H1 (cell line): Measurements from ENCODE around the gene TTC34. TPM values are rescaled to one million over a fixed set of nuclear protein-coding genes. Genes with fewer than 3 reads are reported as not detected.

Experiments
- CTCF ChIA-PET: fragments of 300-600 bp; sonication (Branson Sonifier 250); formaldehyde crosslinking; loops from one replicate; lab custom pipeline; 2021; ENCODE audit not compliant: partially characterized antibody; lab: Charles Lee
- POLR2A ChIA-PET: fragments of 300-600 bp; sonication (Branson Sonifier 250); formaldehyde crosslinking; loops from one replicate; lab custom pipeline; 2021; ENCODE audit warnings: inconsistent platforms; ENCODE audit not compliant: partially characterized antibody; lab: Charles Lee
- DNase-seq, 2 experiments: peaks; one replicate each; pipeline versions ENCODE4 v3.0.0 to v3.0.0-alpha.2; 2010 to 2022; ENCODE audit warnings: low spot score in 2 of 2, low read depth in 1 of 2, mixed read lengths in 1 of 2
- FAIRE-seq: peaks from 2 replicates; lab custom pipeline; 2011; peaks lifted over from hg19 to GRCh38; lab: Jason Lieb, UNC
- H2AFZ ChIP-seq: 2 replicates; pipeline ENCODE4 v1.8.1; 2012; ENCODE audit warnings: low read length, inconsistent platforms
- H2AK5ac ChIP-seq: 2 replicates; pipeline ENCODE4 v1.6.1; 2013; ENCODE audit warnings: low read depth, low read length
- H2BK120ac ChIP-seq: replicated peaks from 2 replicates; pipeline ENCODE3; 2013; ENCODE audit warnings: low read depth, low read length, inconsistent platforms
- H2BK12ac ChIP-seq: 2 replicates; pipeline ENCODE4 v1.6.1; 2013; ENCODE audit warnings: low read depth, low read length
- H2BK15ac ChIP-seq: 2 replicates; pipeline ENCODE4 v1.6.1; 2013; ENCODE audit warnings: low read length
- H2BK20ac ChIP-seq: 2 replicates; pipeline ENCODE4 v1.6.1; 2013; ENCODE audit warnings: low read length
- H2BK5ac ChIP-seq: 2 replicates; pipeline ENCODE4 v1.6.1; 2013; ENCODE audit warnings: low read depth, low read length
- H3K14ac ChIP-seq: 2 replicates; pipeline ENCODE4 v1.6.1; 2013; ENCODE audit warnings: inconsistent platforms; ENCODE audit not compliant: insufficient read length
- H3K18ac ChIP-seq: 2 replicates; pipeline ENCODE4 v1.6.1; 2013; ENCODE audit warnings: low read length; ENCODE audit errors: extremely low read depth
- H3K23ac ChIP-seq: 2 replicates; pipeline ENCODE4 v1.6.1; 2013; ENCODE audit warnings: inconsistent platforms; ENCODE audit not compliant: insufficient read length
- H3K23me2 ChIP-seq: 2 replicates; pipeline ENCODE4 v1.6.1; 2013; ENCODE audit warnings: low read depth, low read length
- H3K27ac ChIP-seq: 2 replicates; pipeline ENCODE4 v1.6.1; 2011; ENCODE audit warnings: low read depth, low read length, inconsistent platforms
- H3K27me3 ChIP-seq, 4 experiments: replicated peaks in 1 of 4; 1 replicate in 1 of 4; 2 replicates in 3 of 4; pipeline versions ENCODE4 v1.6.1 to v1.8.1; 2011 to 2013; ENCODE audit warnings: low read length in 3 of 4, mild to moderate bottlenecking in 3 of 4, inconsistent platforms in 2 of 4, mixed read lengths in 2 of 4, moderate library complexity in 1 of 4; ENCODE audit not compliant: control insufficient read depth in 3 of 4, insufficient read depth in 3 of 4; ENCODE audit errors: extremely low read depth in 1 of 4
- H3K36me3 ChIP-seq, 4 experiments: 2 replicates each; pipeline versions ENCODE4 v1.6.1 to v1.8.1; 2011 to 2013; ENCODE audit warnings: mild to moderate bottlenecking in 4 of 4, low read length in 3 of 4, moderate library complexity in 2 of 4, control low read depth in 1 of 4, inconsistent platforms in 1 of 4; ENCODE audit not compliant: insufficient read depth in 4 of 4, control insufficient read depth in 2 of 4
- H3K4ac ChIP-seq: replicated peaks from 2 replicates; pipeline ENCODE3; 2013; ENCODE audit warnings: low read length, low read depth, mixed read lengths, inconsistent platforms; ENCODE audit not compliant: insufficient read length
- H3K4me1 ChIP-seq, 4 experiments: replicated peaks in 1 of 4; 1 replicate in 1 of 4; 2 replicates in 3 of 4; pipeline versions ENCODE4 v1.6.1 to v1.8.1; 2011 to 2013; ENCODE audit warnings: low read length in 3 of 4, inconsistent platforms in 2 of 4, mixed read lengths in 1 of 4; ENCODE audit not compliant: insufficient read depth in 4 of 4, control insufficient read depth in 3 of 4
- H3K4me2 ChIP-seq, 2 experiments: 2 replicates each; pipeline versions ENCODE4 v1.6.1 to v1.8.1; 2011 to 2013; ENCODE audit warnings: low read depth in 2 of 2, low read length in 2 of 2, control low read depth in 1 of 2, inconsistent platforms in 1 of 2, mild to moderate bottlenecking in 1 of 2; ENCODE audit not compliant: insufficient read depth in 1 of 2
- H3K4me3 ChIP-seq, 4 experiments: fragments of 200-600, 300-600 bp in 1 of 4; sonication (generic), shearing (Covaris generic), sonication (Bioruptor Twin) in 1 of 4; 2 replicates each; pipeline versions ENCODE4 v1.5.1 to v1.8.1; 2011 to 2016; ENCODE audit warnings: low read length in 4 of 4, low read depth in 3 of 4, control low read depth in 2 of 4, inconsistent platforms in 2 of 4, mild to moderate bottlenecking in 2 of 4, mixed read lengths in 1 of 4, moderate library complexity in 1 of 4; ENCODE audit not compliant: insufficient read depth in 2 of 4; ENCODE audit errors: extremely low read depth in 1 of 4
- H3K56ac ChIP-seq: replicated peaks from 2 replicates; pipeline ENCODE3; 2013; ENCODE audit warnings: low read depth, mild to moderate bottlenecking, mixed read lengths, low read length, inconsistent platforms; ENCODE audit not compliant: insufficient read length
- H3K79me1 ChIP-seq: 2 replicates; pipeline ENCODE4 v1.6.1; 2013; ENCODE audit warnings: low read depth, low read length, control low read depth
- H3K79me2 ChIP-seq, 2 experiments: 2 replicates each; pipeline versions ENCODE4 v1.6.1 to v1.8.1; 2012 to 2013; ENCODE audit warnings: low read length in 2 of 2, mild to moderate bottlenecking in 2 of 2, inconsistent platforms in 1 of 2; ENCODE audit not compliant: insufficient read depth in 2 of 2, control insufficient read depth in 1 of 2
- H3K9ac ChIP-seq, 4 experiments: replicated peaks in 1 of 4; 1 replicate in 1 of 4; 2 replicates in 3 of 4; pipeline versions ENCODE4 v1.6.1 to v1.8.1; 2011 to 2013; ENCODE audit warnings: low read depth in 3 of 4, low read length in 3 of 4, control low read depth in 2 of 4, mild to moderate bottlenecking in 2 of 4, moderate library complexity in 2 of 4, inconsistent platforms in 1 of 4; ENCODE audit errors: extremely low read depth in 1 of 4
- H3K9me3 ChIP-seq, 2 experiments: 2 replicates each; pipeline versions ENCODE4 v1.6.1 to v1.8.1; 2012 to 2013; ENCODE audit warnings: mild to moderate bottlenecking in 2 of 2, moderate library complexity in 2 of 2, control low read depth in 1 of 2, inconsistent platforms in 1 of 2, low read depth in 1 of 2, low read length in 1 of 2, mixed read lengths in 1 of 2; ENCODE audit not compliant: insufficient read depth in 2 of 2
- H4K20me1 ChIP-seq, 2 experiments: replicated peaks in 1 of 2; 2 replicates each; pipeline versions ENCODE3 to v1.8.1; 2011 to 2013; ENCODE audit warnings: inconsistent platforms in 2 of 2, low read length in 2 of 2, mild to moderate bottlenecking in 1 of 2; ENCODE audit not compliant: insufficient read depth in 2 of 2, control insufficient read depth in 1 of 2
- H4K5ac ChIP-seq: 2 replicates; pipeline ENCODE4 v1.6.1; 2013; ENCODE audit warnings: low read length, low read depth, mixed read lengths, inconsistent platforms; ENCODE audit not compliant: insufficient read length
- H4K8ac ChIP-seq: 2 replicates; pipeline ENCODE4 v1.8.0; 2013; ENCODE audit warnings: mild to moderate bottlenecking, moderate library complexity, low read length, inconsistent platforms; ENCODE audit not compliant: insufficient read depth; ENCODE audit errors: extremely low read depth
- H4K91ac ChIP-seq: replicated peaks from 2 replicates; pipeline ENCODE3; 2013; ENCODE audit warnings: low read length, mixed read lengths, inconsistent platforms; ENCODE audit not compliant: insufficient read length
- CHD1 ChIP-seq: IDR thresholded peaks from 2 replicates; pipeline ENCODE4 v1.6.1; 2012; ENCODE audit warnings: low read depth, low read length, improper control_type of control experiment
- GTF2F1 ChIP-seq: IDR thresholded peaks from 2 replicates; pipeline ENCODE4 v1.6.1; 2012; ENCODE audit warnings: low read depth, low read length, improper control_type of control experiment, borderline replicate concordance
- HDAC6 ChIP-seq: IDR thresholded peaks from one replicate; pipeline ENCODE4 v1.7.1; 2012; ENCODE audit warnings: low read depth, mild to moderate bottlenecking, inconsistent platforms, low read length, moderate library complexity
- SIRT6 ChIP-seq: IDR thresholded peaks from one replicate; pipeline ENCODE4 v1.7.1; 2012; ENCODE audit warnings: low read length, inconsistent platforms
- SP2 ChIP-seq: IDR thresholded peaks from 2 replicates; pipeline ENCODE4 v1.6.1; 2012; ENCODE audit warnings: mild to moderate bottlenecking, low read length, inconsistent platforms
- SUZ12 ChIP-seq: fragments of 200-600 bp; sonication (generic); IDR thresholded peaks from 2 replicates; pipeline ENCODE4 v1.6.1; 2012; ENCODE audit warnings: mild to moderate bottlenecking, inconsistent platforms, low read length, moderate library complexity, mixed read lengths
- TAF1 ChIP-seq: IDR thresholded peaks from 2 replicates; pipeline ENCODE4 v1.6.1; 2011; ENCODE audit warnings: mild to moderate bottlenecking, low read depth, low read length
- TAF7 ChIP-seq: optimal IDR thresholded peaks from 2 replicates; pipeline ENCODE3; 2011; ENCODE audit warnings: low read depth, mild to moderate bottlenecking, inconsistent platforms, low read length, moderate library complexity, borderline replicate concordance
- WGBS, 2 experiments: shearing (Covaris generic) in 1 of 2; methylation state at CpG; one replicate each; pipeline versions ENCODE4 v1.1.6 to v1.1.7; 2013 to 2015; ENCODE audit warnings: low lambda C conversion rate in 2 of 2, mixed read lengths in 2 of 2, inconsistent platforms in 1 of 2, low coverage in 1 of 2, missing lambda C conversion rate in 1 of 2; ENCODE audit not compliant: insufficient replicate concordance in 2 of 2, insufficient coverage in 1 of 2, insufficient read length in 1 of 2; ENCODE audit errors: extremely low coverage in 1 of 2, missing lambda C conversion rate in 1 of 2; 5-methylcytosine and 5-hydroxymethylcytosine counted together
- polyA plus RNA-seq, 7 experiments: library from polyadenylated mRNA; depleted of rRNA in 3 of 7; stranded (reverse) in 5 of 7; unstranded in 2 of 7; fragments of >200 nt in 5 of 7; fragments of 200-250 nt in 2 of 7; gene quantifications; 1 replicate in 5 of 7; 2 replicates in 1 of 7; 4 replicates in 1 of 7; pipeline versions ENCODE4 v1.2.1 to v1.2.3, GENCODE V29; 2011 to 2013; ENCODE audit warnings: missing spikeins in 2 of 7, mixed read lengths in 2 of 7
- total RNA-seq: library from RNA; stranded (reverse); fragmentation: NEBNext Ultra II Directional; extraction: Animal tissue kit (Norgen Biotek cat#: 25700); gene quantifications from 2 replicates; pipeline ENCODE4 v1.2.1, GENCODE V29; 2021
- TF ChIP-seq, protein P1 (sequence below): IDR thresholded peaks from 2 replicates; pipeline ENCODE4 v1.6.1; 2012; ENCODE audit warnings: low read length, inconsistent platforms

Gene TTC34
- total and polyA plus RNA-seq, 2 of the 8 experiments (the other 6 are each of a cell fraction or from before 2014, with no cell fraction given), result 0.23 to 0.50 TPM

DNA sequence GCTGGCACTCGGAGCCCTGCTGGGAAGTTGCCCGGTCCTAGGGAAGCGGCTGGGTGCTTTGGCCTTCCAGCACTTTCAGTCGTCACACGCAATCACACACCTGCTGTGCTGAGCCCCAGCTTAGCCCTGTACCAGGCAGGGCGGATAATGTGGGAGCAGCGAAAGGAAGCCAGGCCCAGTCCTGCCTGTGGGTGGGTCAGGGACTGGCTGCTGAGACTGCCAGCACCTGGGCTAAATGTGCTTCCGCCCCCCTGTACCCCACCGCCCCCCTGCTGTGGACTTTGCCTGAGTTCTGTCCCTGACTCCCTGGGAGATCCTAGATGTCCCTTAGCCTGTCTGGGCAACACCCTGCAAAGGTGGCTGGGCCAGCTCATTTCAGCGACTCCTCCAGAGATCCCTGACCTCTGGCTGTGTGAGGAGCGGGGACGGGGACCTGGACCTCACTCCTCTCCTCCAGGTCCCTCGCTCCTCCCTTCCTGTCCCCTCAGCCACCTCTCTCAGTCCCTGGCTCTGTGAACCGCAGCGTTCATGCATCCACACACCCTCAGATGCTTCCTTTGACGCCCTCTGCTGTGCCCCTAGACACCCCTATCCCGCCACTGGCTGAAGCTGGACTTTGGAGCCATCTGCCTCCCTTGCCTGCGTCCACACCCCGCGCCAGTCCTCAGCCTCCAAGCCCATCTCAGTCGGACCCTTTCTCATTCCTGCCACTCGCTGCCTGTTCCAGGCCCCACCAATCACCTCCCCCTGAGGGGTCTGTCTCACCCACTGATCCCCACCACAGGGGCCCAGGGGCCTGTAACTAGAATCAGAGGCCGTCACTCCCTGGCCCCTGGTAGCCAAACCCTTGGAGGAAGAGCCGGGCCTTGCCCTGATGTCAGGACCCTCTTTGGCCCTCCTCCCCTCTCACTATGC, 170.1 kb downstream of the TTC34 start:
- ChIA-PET POLR2A (no interaction called here), CTCF (interaction anchor here (1.2 kb wide), 1 partner anchor 70 kb away, joined by 3 read pairs; no protein-coding TSS in a partner anchor)
- Histone ChIP-seq H3K4me2 (no peak overlapping the region; a peak in 1 of 4 replicates), H3K27ac (no peak overlapping the region), H3K79me1 (no peaks in the 10 kb centered on the region), H3K27me3 (peaks cover 22 to 46% (median 34%) of the 10 kb centered on the region in 4 experiments), H2AFZ (no peak overlapping the region), H2BK12ac (peak overlapping the region; percentile 84; the same call in 1 of the 2 replicates), H3K56ac (no peak overlapping the region), H3K23me2 (peaks cover 6% of the 10 kb centered on the region), H3K9ac (no peak overlapping the region), H4K91ac (peak overlapping the region; percentile 93), H3K79me2 (no peaks in the 10 kb centered on the region), H4K8ac (peak overlapping the region; percentile 25; the same call in 1 of the 2 replicates), H3K18ac (no peak overlapping the region), H3K4me3 (no peak overlapping the region), H3K9me3 (peaks cover 0 to 4% of the 10 kb centered on the region in 2 experiments; a peak in 1 of 4 replicates), H3K14ac (no peak overlapping the region), H3K36me3 (no peaks in the 10 kb centered on the region), H4K5ac (no peak overlapping the region), H3K4me1 (peaks cover 0 to 32% (median 21%) of the 10 kb centered on the region in 4 experiments; a peak in 6 of 7 replicates), H2BK20ac (no peak overlapping the region; the same call in 1 of the 2 replicates), H2BK15ac (peak overlapping the region; percentile 82; the same call in 1 of the 2 replicates), H4K20me1 (peaks cover 0 to 11% of the 10 kb centered on the region in 2 experiments), H2AK5ac (no peak overlapping the region), H2BK120ac (peak overlapping the region; percentile 54), H3K4ac (peak overlapping the region; percentile 99), H3K23ac (no peak overlapping the region), H2BK5ac (peak overlapping the region; percentile 28; the same call in 1 of the 2 replicates)
- TF ChIP-seq HDAC6, result no peak
- TF ChIP-seq TAF7, result no peak
- TF ChIP-seq SIRT6, result no peak
- no peak for TF ChIP-seq SP2
- TF ChIP-seq CHD1, result no peak
- TF ChIP-seq, protein P1, sequence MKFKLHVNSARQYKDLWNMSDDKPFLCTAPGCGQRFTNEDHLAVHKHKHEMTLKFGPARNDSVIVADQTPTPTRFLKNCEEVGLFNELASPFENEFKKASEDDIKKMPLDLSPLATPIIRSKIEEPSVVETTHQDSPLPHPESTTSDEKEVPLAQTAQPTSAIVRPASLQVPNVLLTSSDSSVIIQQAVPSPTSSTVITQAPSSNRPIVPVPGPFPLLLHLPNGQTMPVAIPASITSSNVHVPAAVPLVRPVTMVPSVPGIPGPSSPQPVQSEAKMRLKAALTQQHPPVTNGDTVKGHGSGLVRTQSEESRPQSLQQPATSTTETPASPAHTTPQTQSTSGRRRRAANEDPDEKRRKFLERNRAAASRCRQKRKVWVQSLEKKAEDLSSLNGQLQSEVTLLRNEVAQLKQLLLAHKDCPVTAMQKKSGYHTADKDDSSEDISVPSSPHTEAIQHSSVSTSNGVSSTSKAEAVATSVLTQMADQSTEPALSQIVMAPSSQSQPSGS, result no peak
- TF ChIP-seq SUZ12, result no peak
- TF ChIP-seq TAF1, result no peak
- no peak for TF ChIP-seq GTF2F1
- FAIRE-seq (no peak), DNase-seq (no peak)
- WGBS, 2 experiments, result 86% methylated on average over 22 of the region's 24 CpGs; no CpG with 5 or more reads in 1 of the 2 experiments
